Activated CD4-positive, alpha-beta T cell treated with anti-CD3 and anti-CD28 coated beads for 4 hours (primary cell): ENCODE measurements around the gene PPP2R3A.
"Not testable (repeated sequence)": the region's sequence is repeated elsewhere in the genome, so short reads cannot be mapped to it uniquely, and the experiment has no call there.

ENCODE experiments used
- DNase-seq, 2 donors: peaks; one replicate each; pipeline ENCODE4 v3.0.0-alpha.2; 2020

PPP2R3A gene

DNA sequence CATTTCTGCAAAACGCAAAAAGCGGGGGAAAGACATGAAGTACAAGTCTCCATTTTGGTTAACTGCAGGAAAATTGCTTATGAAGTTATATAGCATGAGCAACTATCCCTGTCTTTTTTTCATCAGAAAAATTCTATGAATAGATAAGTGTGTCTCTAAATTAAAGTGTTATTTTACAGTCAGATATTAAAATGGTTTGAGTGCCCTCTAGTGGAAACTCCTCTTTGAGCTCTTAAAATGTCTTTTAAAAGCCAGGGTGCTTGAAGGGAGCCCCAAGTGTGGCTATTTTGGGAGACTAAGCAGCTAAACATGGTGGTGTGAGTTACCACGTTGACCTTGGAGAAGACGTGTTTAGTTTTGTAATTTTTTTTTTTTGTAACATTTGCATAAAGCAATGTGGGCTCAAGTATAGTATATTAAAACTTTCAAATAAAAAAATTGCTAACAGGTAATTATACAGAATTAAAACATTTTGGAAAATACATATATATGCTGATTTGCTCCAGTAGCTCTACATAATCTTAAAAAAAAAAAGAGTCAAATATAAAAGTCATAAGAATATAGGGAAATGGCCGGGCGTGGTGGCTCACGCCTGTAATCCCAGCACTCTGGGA, 77.2 kb downstream of the PPP2R3A start:
- DNase-seq: no peak

DNA sequence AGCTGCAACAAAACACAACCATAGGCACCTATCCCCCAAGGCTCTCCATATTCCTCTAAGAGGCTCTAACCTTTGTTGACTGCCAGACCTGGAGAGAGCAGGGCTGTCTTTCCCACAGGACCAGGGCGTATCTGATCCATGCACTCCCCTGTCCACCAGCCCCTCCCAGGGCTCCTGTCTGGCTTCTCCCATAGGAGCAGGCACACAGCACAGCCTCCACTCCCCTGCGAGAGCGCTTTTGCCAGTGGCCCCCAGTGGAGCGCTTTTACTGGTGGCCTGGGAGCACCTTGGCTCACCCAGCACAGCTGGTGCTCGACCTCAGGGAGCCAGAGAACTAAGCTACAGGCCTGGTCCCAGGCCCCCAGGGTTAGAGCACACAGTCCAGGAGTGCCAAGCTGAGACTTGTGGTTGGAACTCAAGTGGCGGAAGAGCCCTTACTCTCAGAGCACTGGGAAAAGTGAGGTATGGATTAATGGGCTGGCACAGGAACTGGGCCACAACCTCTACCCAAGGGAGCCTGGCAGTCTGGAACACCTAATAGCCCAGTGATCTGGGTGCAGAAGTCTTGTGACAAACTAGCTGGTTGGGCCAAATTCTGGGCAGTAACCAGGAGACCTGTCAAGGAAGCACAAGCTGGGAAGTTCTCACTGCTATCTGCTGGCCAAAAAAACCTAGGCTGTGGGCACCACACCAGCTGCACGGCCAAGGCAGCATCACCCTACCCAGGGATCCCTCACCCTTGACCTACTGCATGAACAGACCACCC, 79.6 kb downstream of the PPP2R3A start:
- DNase-seq: no peak

GRCh38 chr3:136048068-136048467, 82.5 kb downstream of the PPP2R3A start:
- no peak for DNase-seq

GRCh38 chr3:136050250-136050649, 84.7 kb downstream of the PPP2R3A start:
- DNase-seq: no peak

DNA sequence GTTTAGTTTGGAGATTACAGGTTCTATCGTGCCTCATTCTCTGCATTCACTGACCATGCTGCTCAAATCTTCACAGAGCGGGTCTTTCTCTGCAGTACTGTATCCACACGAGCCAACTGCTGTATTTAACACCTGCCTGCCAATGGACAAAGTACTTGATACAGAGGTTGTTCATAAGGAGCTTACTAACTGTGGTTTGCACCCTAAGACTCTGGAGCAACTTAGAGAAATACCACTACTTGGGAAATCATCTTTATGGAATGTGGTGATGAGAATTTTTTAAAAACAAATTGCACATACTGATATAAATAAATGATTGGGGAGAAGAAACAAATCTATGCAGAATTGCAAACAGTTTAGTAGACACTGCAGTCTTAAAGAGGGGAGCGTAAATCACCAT, 90.0 kb downstream of the PPP2R3A start:
- DNase-seq: no peak

DNA sequence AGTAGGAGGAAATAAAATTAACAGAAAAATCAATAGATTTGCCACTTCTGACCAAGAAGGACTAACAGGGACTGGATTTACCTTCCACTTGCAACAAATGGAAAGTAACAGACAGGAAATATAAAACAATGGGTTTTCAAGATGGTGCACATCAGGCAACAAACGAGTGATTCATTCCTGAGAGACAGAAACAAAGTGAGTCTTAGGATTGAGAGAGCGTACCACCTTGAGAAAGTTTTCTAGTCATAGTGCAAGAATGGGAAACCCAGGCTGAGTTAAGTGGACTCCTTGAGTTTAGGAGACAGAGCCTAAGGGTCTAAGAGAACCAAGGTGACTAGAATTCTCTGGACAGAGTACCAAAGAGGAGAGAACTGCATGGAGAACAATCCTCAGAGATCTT, 101.7 kb downstream of the PPP2R3A start:
- no peak for DNase-seq

DNA sequence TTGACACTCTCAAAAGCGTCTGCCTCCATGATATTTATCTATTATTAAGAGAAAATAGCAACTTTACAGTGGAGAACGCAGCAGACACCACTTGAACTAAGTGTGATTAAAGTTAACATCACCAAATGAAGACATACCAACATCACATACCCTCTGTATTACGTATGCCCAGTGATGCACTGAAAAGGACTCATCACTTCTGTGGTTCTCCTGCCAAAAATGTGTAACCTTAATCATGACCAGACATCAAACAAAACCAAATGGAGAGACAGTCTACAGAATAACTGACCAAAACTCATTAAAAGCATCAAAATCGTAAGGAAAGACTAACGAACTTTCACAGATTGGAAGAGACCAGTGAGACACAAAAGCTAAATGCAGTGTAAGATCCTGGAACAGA, 103.2 kb downstream of the PPP2R3A start:
- DNase-seq: no peak

GRCh38 chr3:136069933-136070332, 104.4 kb downstream of the PPP2R3A start:
- no peak for DNase-seq

- DNase-seq: no peak
Observed at GRCh38 chr3:136070334-136070733, 104.8 kb downstream of the PPP2R3A start.

GRCh38 chr3:136070953-136071949, 105.7 kb downstream of the PPP2R3A start:
- DNase-seq: no peak

- DNase-seq: no peak
Observed at GRCh38 chr3:136074546-136075170, 109.1 kb downstream of the PPP2R3A start.

GRCh38 chr3:136075218-136075808, 109.8 kb downstream of the PPP2R3A start:
- DNase-seq: peak; percentile 55 to 79

DNA sequence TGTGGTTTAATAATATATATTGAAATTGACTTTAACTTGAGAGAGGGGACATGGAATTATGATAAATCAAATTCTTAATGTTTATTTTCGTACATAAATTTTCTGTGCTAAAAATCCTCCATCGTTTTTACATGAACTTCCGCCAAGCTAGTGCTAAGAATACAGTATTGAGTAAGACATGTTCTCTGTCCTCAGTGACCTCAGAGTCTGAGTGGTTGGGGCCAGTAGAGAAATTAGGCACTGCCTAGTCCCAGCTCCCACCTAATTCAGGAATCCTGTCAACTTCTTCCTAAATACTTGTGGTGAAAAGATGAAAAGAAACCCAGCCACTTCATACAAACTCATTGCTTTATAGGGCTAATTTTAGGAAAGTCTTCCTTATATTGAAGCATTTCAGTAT, 110.3 kb downstream of the PPP2R3A start:
- no peak for DNase-seq

GRCh38 chr3:136078421-136079364, 113.2 kb downstream of the PPP2R3A start:
- DNase-seq: no peak

DNA sequence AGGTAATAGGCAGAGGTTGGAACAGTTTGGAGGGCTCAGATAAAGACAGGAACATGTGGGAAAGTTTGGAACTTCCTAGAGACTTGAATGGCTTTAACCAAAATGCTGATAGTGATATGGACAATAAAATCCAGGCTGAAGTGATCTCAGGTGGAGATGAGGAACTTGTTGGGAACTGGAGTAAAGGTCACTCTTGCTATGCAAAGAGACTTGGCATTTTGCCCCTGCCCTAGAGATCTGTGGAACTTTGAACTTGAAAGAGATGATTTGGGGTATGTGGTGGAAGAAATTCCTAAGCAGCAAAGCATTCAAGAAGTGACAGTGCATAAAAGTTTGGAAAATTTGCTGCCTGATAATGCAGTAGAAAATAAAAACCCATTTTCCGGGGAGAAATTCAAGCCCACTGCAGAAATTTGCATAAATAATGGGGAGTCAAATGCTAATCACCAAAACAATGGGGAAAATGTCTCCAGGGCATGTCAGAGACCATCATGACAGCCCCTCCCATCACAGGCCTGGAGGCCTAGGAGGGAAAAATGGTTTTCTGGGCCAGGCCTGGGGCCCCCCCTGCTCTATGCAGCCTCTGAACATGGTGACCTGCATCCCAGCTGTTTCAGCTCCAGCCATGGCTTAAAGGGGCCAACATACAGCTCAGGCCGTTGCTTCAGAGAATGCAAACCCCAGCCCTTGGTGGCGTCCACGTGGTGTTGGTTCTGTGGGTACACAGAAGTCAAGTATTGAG, 118.3 kb downstream of the PPP2R3A start:
- DNase-seq: not testable (repeated sequence)

GRCh38 chr3:136085067-136085466, 119.5 kb downstream of the PPP2R3A start:
- DNase-seq: not testable (repeated sequence)

DNA sequence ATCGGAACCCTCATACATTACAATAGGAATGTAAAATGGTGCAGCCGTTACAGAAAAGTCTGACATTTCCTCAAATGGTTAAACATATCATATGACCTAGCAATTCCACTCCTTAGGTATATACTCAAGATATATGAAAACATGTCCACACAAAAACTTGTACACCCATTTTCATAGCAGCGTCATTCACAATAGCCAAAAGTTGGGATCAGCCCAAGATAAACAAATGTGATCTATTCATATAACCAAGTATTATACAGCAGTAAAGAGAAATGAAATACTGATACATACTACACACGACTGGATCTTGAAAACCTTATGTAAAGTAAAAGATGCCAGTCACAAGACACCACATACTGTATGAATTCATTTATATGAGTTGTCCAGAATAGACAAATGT, 128.2 kb downstream of the PPP2R3A start:
- DNase-seq: no peak

- DNase-seq: no peak
Observed at GRCh38 chr3:136105044-136105443, 139.5 kb downstream of the PPP2R3A start.

- no peak for DNase-seq
Observed at GRCh38 chr3:136106101-136106500, 140.6 kb downstream of the PPP2R3A start.

- no peak for DNase-seq
Observed at GRCh38 chr3:136109499-136109898, 144.0 kb downstream of the PPP2R3A start.

- DNase-seq: no peak
Observed at GRCh38 chr3:136110481-136110880, 145.0 kb downstream of the PPP2R3A start.
